Fibroblast of lung (primary cell): ENCODE measurements around the gene PRPF31. TPM values are rescaled to one million over a fixed set of nuclear protein-coding genes. Genes with fewer than 3 reads are reported as not detected.

Experiments used
- DNase-seq, 2 donors: peaks; one replicate each; pipeline versions ENCODE4 v3.0.0 to v3.0.0-alpha.2; 2010; ENCODE audit warnings: low read depth in 2 of 2
- H2AFZ ChIP-seq: 2 replicates; pipeline ENCODE4 v1.5.1; 2012; ENCODE audit warnings: low read length, control low read depth, inconsistent platforms
- H3K27ac ChIP-seq: 2 replicates; pipeline ENCODE4 v1.5.1; 2011; ENCODE audit warnings: low read length, control low read depth; ENCODE audit not compliant: insufficient read depth
- H3K27me3 ChIP-seq: 2 replicates; pipeline ENCODE4 v1.5.1; 2011; ENCODE audit warnings: mild to moderate bottlenecking, low read length; ENCODE audit not compliant: control insufficient read depth, insufficient read depth
- H3K36me3 ChIP-seq: 2 replicates; pipeline ENCODE4 v1.5.1; 2011; ENCODE audit warnings: low read length; ENCODE audit not compliant: control insufficient read depth, insufficient read depth
- H3K4me1 ChIP-seq: 2 replicates; pipeline ENCODE4 v1.5.1; 2011; ENCODE audit warnings: low read length; ENCODE audit not compliant: control insufficient read depth, insufficient read depth; ENCODE audit errors: extremely low read depth
- H3K4me2 ChIP-seq: 2 replicates; pipeline ENCODE4 v1.5.1; 2011; ENCODE audit warnings: low read length, control low read depth; ENCODE audit not compliant: insufficient read depth; ENCODE audit errors: extremely low read depth
- H3K4me3 ChIP-seq, 4 experiments: fragments of 200-600 bp in 1 of 4; sonication (generic) in 1 of 4; replicated peaks in 1 of 4; 2 replicates each; pipeline ENCODE4 v1.5.1; 2011 to 2016; ENCODE audit warnings: low read length in 4 of 4, low read depth in 3 of 4, mild to moderate bottlenecking in 3 of 4, control low read depth in 2 of 4, inconsistent platforms in 1 of 4, mixed read lengths in 1 of 4; ENCODE audit not compliant: insufficient read depth in 1 of 4; ENCODE audit errors: control extremely low read depth in 1 of 4
- H3K79me2 ChIP-seq: 2 replicates; pipeline ENCODE4 v1.5.1; 2012; ENCODE audit warnings: mild to moderate bottlenecking, low read length, inconsistent platforms; ENCODE audit not compliant: control insufficient read depth, insufficient read depth
- H3K9ac ChIP-seq: 2 replicates; pipeline ENCODE4 v1.5.1; 2011; ENCODE audit warnings: mild to moderate bottlenecking, low read length, control low read depth; ENCODE audit not compliant: insufficient read depth
- H3K9me3 ChIP-seq: 2 replicates; pipeline ENCODE4 v1.5.1; 2012; ENCODE audit warnings: low read depth, low read length; ENCODE audit not compliant: control insufficient read depth, insufficient read depth
- H4K20me1 ChIP-seq: 2 replicates; pipeline ENCODE4 v1.5.1; 2011; ENCODE audit warnings: low read length; ENCODE audit not compliant: control insufficient read depth, insufficient read depth; ENCODE audit errors: extremely low read depth
- CTCF ChIP-seq, 2 donors: IDR thresholded peaks in 1 of 2; conservative IDR thresholded peaks in 1 of 2; 1 replicate in 1 of 2; 2 replicates in 1 of 2; pipeline ENCODE4 v1.5.1; 2011 to 2012; ENCODE audit warnings: low read length in 2 of 2, control low read depth in 1 of 2, inconsistent platforms in 1 of 2, low read depth in 1 of 2, mild to moderate bottlenecking in 1 of 2
- EZH2 ChIP-seq: IDR thresholded peaks from 2 replicates; pipeline ENCODE4 v1.5.1; 2012; ENCODE audit warnings: low read length, control low read depth, mild to moderate bottlenecking; ENCODE audit errors: missing control alignments
- polyA plus RNA-seq, 2 donors: library from polyadenylated mRNA; depleted of rRNA in 1 of 2; stranded (reverse) in 1 of 2; unstranded in 1 of 2; fragments of >200 nt; gene quantifications; 2 replicates each; pipeline ENCODE4 v1.2.1, GENCODE V29; 2011 to 2012; ENCODE audit warnings: missing spikeins in 1 of 2
- total RNA-seq: library from RNA; depleted of rRNA; stranded (reverse); fragments of >200 nt; gene quantifications from 2 replicates; pipeline ENCODE4 v1.2.1, GENCODE V29; 2014

Gene PRPF31
- total and polyA plus RNA-seq, 2 donors (not counting 1 experiment from before 2014, with no cell fraction given): 45.2 to 48.7 TPM

GRCh38 chr19:54125713-54126112, 10.2 kb downstream of the PRPF31 start:
- H3K4me2 ChIP-seq: no peak overlapping the region
- no peak overlapping the region for H3K27ac ChIP-seq
- H2AFZ ChIP-seq: no peak overlapping the region
- H3K9ac ChIP-seq: no peak overlapping the region
- no peaks in the 10 kb centered on the region for H3K79me2 ChIP-seq
- H3K9me3 ChIP-seq: no peaks in the 10 kb centered on the region
- no peaks in the 10 kb centered on the region for H3K4me1 ChIP-seq
- DNase-seq: no peak
- no peak overlapping the region for H3K4me3 ChIP-seq
- TF ChIP-seq EZH2 (no peak), CTCF (conservative IDR thresholded peaks at IDR 0.05 in 1 of 2, IDR thresholded peaks at IDR 0.05 in 1 of 2; ENCODE audit: low read depth in 1 of 2, low read length in 2 of 2) (no peak)
- H3K27me3 ChIP-seq: no peaks in the 10 kb centered on the region
- no peaks in the 10 kb centered on the region for H4K20me1 ChIP-seq
- peaks cover 27% of the 10 kb centered on the region for H3K36me3 ChIP-seq

- DNase-seq: no peak
These were observed 12.3 kb downstream of the PRPF31 start for GRCh38 chr19:54127688-54128440.

GRCh38 chr19:54128441-54128725, 12.8 kb downstream of the PRPF31 start:
- Histone ChIP-seq H3K4me3 (no peak overlapping the region), H3K27me3 (no peaks in the 10 kb centered on the region), H3K36me3 (peaks cover 25% of the 10 kb centered on the region), H3K4me1 (no peaks in the 10 kb centered on the region), H2AFZ (no peak overlapping the region), H4K20me1 (no peaks in the 10 kb centered on the region), H3K27ac (no peak overlapping the region), H3K4me2 (no peak overlapping the region), H3K9ac (no peak overlapping the region), H3K79me2 (no peaks in the 10 kb centered on the region), H3K9me3 (no peaks in the 10 kb centered on the region)
- no peak for TF ChIP-seq EZH2
- TF ChIP-seq CTCF (conservative IDR thresholded peaks at IDR 0.05 in 1 of 2, IDR thresholded peaks at IDR 0.05 in 1 of 2; ENCODE audit: low read depth in 1 of 2, low read length in 2 of 2): no peak
- DNase-seq: no peak

More at GRCh38 chr19:54127688-54128440, 12.3 kb downstream of the PRPF31 start:
- H3K9ac ChIP-seq: no peak overlapping the region
- no peak overlapping the region for H2AFZ ChIP-seq
- no peaks in the 10 kb centered on the region for H4K20me1 ChIP-seq
- no peaks in the 10 kb centered on the region for H3K4me1 ChIP-seq
- H3K36me3 ChIP-seq: peaks cover 25% of the 10 kb centered on the region
- H3K79me2 ChIP-seq: no peaks in the 10 kb centered on the region
- H3K27ac ChIP-seq: no peak overlapping the region
- no peak overlapping the region for H3K4me3 ChIP-seq
- no peak for TF ChIP-seq CTCF (conservative IDR thresholded peaks at IDR 0.05 in 1 of 2, IDR thresholded peaks at IDR 0.05 in 1 of 2; ENCODE audit: low read depth in 1 of 2, low read length in 2 of 2)
- H3K9me3 ChIP-seq: no peaks in the 10 kb centered on the region
- H3K4me2 ChIP-seq: no peak overlapping the region
- H3K27me3 ChIP-seq: no peaks in the 10 kb centered on the region
